HG02970 (cell line): ENCODE measurements around the gene TENM4.

Experiments used
- ATAC-seq: cut with Tn5 transposase; IDR thresholded peaks from one replicate; pipeline ENCODE4 v1.9.1; 2021; ENCODE audit warnings: mild to moderate bottlenecking, moderate library complexity, moderate number of reproducible peaks; ENCODE audit not compliant: unreplicated experiment, low FRiP score

TENM4 gene

DNA sequence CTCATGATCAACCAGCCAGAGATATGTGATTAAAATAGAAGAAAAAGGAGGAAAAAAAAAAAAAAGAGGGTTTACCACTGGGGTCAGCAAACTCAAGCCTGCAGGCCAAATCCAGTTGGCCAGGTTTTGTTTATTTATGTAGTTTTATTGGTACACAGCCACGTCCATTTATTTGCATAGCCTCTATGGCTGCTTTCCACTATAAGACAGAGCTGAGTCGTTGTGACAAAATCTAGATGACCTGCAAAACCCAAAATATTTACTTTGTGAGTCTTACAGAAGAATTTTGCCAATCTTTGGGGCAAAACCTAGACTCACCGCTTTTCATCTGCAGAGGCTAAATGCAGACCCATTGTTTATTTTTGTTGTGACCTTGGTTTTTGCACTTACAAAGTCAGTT, 87.1 kb downstream of the TENM4 start:
- no peak for ATAC-seq

DNA sequence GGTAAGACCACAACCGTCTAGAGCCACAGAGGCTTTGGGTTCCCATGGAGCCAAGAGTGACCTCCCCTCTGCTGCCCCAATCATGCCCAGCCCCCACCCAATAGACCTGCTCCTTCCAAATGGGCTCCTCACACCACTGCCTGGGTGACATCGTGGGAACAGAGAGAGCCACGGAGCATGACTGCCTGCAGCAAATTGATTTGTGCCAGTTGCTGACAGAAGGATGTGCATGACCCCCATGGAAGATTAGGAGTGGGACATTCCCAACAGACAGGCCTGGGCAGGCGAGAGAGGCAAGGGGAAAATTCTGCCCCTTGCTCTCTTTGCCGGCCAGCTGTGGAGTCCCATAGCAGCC, 88.5 kb downstream of the TENM4 start:
- ATAC-seq = no peak

DNA sequence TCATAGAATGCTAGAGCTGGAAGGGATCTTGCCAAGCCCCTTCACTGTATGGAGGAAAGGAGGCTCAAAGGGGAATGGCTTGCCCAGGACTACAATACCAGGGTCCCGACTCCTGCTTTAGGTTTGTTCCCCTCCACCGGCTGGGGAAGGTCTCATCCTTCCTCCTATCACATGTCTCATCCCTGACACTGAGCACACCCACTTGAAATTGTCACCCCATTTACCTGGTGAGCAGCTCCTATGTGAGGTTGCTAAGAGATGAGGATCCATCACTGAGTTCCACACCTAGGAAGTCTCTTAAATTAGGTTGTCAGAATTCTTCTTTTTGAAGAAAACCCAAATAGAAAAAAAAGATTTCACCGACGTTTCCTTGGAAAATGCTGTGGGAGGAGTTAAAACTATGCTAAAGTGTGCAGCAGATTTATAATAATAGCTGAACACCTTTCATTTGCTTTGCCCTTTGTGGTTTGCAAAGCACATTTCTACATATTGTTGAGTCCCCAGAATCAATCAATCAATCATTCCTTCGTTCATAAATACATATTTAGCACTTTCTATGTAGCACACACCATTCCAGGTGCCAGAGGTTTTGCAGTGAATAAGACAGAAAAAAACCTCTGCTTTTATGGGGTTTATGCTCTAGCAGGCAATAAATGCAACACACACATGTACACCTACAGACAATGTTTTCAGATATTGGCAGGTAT, 91.7 kb downstream of the TENM4 start:
- ATAC-seq = no peak

DNA sequence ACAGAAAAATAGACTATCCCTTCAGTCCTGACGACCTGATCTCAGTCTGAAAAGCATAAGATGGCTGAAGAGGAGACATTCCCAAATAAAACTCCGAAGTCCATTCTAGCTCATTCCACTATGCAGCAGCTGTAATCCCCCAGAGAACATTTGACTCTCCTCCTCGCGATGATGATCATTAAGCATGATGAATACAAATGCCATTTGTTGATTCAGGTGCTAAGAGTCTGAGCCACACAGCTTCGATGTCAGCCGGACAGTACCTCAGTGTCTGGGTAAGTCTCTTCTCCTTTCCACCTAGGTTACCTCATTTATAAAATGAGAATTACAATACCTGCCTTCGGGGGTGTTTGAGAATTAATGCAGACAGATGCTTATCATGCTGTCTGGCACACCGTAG, 94.8 kb downstream of the TENM4 start:
- no peak for ATAC-seq

DNA sequence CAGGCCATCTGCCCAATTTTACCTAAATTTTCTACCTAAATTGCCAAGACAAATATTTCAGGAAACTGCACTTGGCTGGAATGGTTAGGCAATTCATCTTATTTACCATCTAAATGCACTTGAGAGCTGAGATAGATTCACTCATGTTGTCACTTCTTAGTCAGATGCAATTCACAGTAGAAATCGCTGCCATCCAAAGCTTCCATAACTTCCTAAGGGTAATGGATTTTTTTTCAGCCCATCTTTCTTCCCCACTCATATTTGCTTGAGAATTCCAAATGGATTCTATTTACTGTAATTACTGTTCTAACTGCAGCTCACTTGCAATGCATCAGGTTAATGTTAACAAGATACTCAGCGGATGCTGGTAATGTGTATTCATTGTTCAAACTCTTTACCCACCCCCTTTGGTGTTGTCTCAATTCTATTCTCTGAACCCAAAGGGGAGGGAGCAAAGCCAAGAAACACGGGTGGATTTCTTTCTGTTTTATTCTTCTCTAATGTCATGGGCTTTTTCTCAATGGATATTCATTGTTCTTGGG, 96.0 kb downstream of the TENM4 start:
- ATAC-seq = no peak

GRCh38 chr11:79342686-79343085, 98.1 kb downstream of the TENM4 start:
- no peak for ATAC-seq

- no peak for ATAC-seq
Observed at GRCh38 chr11:79342236-79342635, 98.6 kb downstream of the TENM4 start.

DNA sequence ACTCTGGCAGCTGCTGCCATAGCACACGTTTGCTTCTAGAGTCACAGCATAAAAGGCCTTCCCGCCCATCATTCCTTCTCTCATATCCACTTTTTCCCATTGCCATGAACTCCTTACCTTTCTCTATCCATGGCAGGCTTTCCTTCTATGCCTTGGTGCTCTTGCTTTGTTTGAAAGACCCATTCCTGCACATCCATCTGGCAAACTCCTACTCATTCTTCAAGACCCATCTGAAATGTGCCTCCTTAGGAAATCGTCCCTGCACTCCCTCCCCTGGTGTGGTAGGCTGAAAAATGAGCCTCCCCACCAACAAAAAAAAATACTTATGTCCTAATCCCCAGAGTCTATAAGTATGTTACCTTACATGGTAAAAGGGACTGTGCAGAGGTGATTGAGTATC, 100.3 kb downstream of the TENM4 start:
- ATAC-seq = no peak

GRCh38 chr11:79336797-79337517, 103.9 kb downstream of the TENM4 start:
- no peak for ATAC-seq

GRCh38 chr11:79335681-79336080, 105.1 kb downstream of the TENM4 start:
- no peak for ATAC-seq

DNA sequence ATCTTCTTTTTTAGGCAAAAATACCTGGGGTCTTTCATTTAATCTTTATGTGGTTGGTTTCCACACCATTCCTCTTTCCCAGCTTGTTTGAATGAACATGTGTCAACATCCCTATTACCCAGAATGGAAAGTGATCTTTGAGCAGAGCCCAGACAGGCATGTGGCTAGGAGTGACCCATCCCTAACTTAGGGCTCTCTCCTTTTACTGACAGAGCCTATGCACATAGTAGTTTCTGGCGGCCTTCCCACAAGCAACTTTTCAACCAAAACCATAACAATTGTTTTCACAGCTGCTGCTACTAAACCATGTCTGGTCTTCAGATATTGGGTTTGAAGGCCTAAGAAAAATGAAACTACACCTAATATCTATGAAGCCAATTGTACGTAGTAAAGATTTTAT, 107.5 kb downstream of the TENM4 start:
- ATAC-seq = no peak

DNA sequence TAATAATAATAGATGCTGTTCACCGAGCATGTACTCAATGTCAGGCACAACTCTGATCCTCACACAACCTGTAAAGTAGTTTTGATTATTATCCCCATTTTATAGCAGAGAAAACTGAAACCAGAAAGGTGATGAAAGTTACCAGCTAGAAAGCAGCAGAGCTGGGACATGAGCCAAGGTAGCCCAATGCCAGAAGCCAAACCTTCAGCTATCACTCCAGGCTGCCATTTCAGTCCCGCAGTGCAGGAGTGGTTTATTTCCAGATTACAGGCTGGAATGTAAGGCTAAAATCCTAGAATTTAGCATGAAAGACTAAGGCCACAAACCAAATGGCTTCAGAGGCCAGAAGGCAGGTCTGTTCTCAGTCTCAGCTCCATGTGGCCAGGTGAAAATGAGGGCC, 108.8 kb downstream of the TENM4 start:
- ATAC-seq = no peak

GRCh38 chr11:79331203-79331901, 109.5 kb downstream of the TENM4 start:
- ATAC-seq = no peak

DNA sequence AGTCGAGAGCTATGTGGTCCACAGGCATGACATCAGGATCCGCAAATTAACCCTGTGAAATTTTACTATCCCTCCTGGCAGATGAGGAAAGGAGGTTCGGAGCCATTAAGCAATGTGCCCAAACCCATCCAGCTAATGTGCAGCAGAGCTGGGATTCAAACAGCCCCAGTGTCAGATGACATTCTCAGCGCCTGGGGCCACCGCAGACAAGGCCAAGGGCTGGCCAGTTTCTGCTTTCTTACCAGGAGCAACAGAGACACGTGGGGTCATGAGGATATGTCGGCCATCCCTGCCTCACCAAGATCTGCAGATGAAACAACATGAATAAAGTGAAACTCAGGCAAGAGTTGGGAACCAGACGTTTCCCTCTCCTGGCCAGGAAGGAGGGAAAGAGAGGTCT, 110.2 kb downstream of the TENM4 start:
- no peak for ATAC-seq

DNA sequence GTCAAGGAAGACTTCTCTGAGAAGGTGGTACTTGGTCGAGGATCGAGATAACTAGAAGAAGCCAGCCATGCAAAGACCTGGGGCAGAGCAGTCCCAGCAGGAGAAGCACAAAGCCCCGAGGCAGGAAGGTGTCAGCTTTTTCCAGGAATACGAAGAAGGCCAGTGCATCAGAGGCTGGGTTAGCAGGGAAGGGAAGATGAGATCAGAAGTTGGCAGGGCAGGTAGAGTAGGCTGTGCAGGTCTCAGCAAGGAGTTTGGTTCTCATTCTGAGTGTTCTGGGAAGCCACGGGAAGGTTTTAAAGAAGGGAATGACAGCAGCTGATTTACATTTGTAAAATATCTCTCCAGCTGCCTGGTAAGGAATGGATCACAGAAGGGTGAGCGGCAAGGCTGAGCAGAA, 111.3 kb downstream of the TENM4 start:
- ATAC-seq = no peak

DNA sequence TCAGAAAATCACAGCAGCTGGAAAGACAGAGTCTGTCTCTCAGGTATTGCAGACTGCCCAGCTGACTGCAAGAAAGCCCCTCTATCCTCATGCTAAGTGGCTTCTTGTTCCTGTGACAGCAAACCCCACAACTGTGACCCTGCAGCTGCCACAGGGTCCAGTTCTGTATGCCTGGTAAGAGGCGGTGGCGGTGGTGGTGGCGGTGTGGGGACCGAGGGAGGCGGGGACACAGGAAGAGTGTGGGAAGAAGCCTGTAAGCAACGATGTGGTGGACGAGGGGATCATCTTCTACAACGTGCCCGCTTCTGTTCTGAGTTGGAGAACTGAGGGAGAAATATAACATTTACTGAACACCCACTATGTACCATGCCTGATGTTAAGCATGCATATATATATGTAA, 112.4 kb downstream of the TENM4 start:
- no peak for ATAC-seq

GRCh38 chr11:79325851-79326250, 115.0 kb downstream of the TENM4 start:
- ATAC-seq = no peak

DNA sequence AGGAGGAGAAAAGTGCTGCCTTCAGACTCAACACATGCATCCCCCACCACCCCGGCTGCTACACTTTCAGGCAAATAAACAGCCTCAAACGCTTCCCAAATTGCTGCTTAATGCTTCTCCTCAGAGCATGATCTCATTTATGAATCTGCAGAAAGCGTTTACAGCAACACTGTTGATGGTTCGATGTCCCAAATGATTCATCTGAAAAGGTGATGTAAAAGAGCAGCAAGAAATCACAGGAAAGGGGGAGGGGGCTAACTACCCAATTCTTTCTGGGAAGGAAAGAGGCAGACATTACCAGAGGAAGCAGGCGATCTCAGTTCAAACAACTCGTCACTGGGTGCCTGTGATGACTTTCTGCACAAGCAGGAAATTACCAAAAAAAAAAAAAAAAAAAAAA, 119.6 kb downstream of the TENM4 start:
- ATAC-seq = no peak

DNA sequence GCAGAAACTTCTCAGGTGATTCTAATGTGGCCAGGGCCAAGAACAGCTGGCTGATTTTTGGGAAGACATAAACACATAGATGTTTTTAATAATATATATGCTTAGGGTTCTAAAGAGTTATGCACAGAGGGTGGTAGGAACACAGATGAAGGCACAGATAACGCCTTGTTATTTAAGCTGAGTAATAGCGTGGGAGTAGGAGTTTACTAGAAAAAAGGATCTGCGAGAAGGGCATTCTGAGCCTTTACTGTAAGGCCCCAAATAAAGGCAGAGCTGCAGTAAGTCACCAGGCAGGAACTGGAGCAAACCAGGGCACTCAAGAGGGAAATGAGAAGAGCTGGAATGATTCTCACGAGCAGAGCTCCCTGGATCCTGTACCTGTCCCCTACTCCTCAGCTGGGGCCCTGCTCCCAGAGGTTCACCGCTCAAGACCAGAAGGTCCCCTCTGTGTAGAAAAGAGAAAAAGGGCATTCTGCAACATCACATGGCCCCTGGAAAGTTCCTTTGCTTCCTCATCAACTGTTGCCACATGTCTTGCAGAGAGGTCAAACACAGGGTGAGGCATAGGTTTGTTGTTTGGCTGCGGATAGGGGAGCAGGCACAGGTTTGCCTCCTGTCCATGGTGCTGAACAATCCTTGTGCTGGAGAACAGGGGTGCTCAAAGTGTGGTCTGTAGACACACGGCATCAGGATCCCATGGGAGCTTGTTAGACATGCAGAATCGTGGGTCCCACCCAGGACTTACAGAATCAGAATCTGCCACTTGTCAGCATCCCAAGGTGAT, 125.7 kb downstream of the TENM4 start:
- ATAC-seq = no peak

GRCh38 chr11:79313530-79313913, 127.3 kb downstream of the TENM4 start:
- no peak for ATAC-seq
